ENCODE data around the gene SRBD1.
A peak's percentile ranks its signal among the peaks of the same experiment; 100 is the strongest.

The SRBD1 gene

DNA sequence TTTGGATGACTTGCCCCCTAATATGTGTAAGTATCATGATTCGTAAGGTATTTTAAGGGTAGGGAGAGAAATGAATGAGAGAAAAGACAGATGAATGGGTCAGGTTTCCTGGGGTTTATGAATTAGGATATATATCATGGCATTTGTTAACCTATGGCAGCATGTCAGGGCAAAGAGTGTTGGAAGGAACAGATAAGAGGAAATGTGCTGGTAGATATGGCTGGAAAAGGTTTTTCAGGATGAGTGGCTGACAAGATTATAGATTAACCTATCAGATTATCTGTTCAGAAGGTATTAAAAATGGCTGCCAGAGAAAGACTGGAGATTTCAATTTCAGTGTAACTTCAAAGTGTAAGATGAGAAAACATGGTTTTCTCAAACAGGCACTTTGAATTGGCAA lies 67.8 kb downstream of the SRBD1 start:
- DNase-seq: no peak

DNA sequence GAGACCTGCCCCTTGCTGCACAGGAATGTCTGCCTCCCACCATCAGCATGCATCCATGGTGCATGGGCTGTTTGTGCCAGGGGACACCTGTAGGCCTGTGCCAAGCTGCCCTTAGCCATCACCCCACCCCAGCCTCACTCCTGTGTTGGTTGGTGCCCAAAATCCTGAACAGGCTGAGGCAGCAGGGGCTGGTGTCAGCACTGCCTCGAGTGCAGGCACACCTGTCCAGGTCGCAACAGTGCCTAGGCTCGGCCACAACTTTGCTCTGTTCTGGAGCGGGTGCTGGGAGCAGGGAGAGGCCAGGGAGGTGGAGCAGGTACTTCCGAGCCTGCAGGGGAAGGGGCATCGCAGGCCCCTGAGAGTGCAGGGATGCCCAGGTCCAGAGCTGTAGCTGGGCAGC lies 69.1 kb downstream of the SRBD1 start:
- DNase-seq: no peak

DNA sequence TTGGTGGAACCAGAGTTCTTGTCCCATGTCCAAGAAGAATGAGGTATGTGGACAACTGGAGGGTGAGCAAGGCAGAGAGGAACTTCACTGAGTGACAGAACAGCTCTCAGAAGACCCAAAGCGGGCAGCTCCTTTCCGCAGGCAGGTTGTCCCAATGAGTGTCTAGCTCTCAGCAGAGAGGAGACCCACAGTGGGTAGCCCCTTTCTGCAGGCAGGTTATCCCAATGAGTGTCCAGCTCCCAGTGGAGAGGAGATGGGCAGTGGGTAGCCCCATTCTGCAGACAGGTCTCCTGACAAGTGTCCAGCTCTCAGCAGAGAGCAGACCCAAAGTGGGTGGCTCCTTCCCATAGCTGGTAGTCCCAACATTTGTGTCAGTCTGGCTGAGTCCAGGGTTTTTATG lies 69.6 kb downstream of the SRBD1 start:
- no peak for DNase-seq

DNA sequence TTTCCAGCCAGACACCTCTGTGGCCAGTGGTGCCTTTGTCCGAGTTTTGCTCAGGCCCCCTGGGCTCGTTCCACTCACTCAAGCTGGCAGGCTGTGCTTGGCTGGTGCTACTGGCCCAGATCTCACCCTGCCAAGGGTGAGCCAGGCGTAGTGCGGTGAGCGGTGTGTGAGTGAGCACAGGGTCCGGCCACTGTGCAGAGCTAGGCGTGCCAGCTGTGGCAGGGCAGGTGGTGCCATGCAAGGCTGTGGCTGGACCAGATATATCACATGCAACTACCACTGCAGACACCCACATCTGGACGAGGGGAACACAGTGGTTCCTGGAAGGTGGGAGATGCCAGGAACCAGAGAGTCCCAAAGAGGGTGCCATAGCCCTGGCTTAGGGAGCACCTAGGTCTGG lies 70.1 kb downstream of the SRBD1 start:
- DNase-seq: no peak

GRCh38 chr2:45533771-45534170 lies 77.3 kb downstream of the SRBD1 start:
- no peak for DNase-seq

GRCh38 chr2:45532181-45532580 lies 78.9 kb downstream of the SRBD1 start:
- DNase-seq: no peak

GRCh38 chr2:45524016-45524415 lies 87.1 kb downstream of the SRBD1 start:
- DNase-seq: no peak

DNA sequence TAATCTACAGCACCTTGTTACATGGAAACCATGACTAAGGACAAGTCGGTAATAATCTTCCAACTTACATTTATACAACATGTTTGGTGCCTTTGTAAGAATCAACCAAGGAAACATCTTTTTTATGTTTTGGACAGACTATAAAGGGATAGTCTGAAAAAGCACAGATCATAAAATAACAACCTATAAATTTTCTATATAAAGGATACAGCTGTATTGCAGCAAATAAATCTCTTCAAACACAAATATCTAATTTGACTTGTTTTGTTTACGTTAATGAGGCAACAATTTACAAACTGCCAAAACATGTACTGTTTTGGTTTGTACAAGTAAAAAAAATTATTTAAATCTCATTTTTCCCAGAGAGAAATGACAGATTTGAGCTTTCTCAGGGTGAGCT lies 92.5 kb downstream of the SRBD1 start:
- DNase-seq: no peak

DNA sequence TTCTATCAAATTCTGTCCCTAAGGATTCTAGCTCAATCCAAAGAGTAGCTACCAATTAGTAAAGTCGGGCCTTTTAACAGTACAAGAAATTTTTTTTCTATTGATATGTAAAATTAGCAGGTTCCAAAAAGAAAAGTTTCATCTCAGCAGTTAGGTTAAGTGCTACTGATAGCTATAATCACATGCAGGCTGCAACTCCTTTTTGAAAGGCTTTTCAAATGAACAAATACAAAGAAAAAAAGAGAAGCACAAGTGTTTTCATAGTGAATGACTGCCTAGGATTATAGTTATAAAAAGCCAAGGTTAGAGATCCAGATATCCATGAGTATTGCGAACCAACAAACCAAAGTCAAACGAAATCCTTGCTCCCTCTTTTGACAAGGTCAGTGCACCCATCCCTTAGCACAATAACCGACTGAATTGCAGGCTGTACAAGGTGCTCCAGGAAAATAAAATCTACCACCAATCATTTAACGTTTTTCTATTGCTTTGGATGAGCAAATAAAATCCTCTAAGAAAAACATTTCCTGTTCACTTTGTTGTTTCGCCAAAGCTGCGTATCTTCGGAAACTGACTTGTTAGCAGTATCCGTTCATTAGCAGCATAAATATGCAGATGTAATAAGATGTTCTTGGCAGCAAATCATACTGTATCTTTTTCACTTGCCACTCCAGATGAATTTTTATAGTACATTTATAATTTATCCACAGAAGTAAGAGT lies 100.2 kb downstream of the SRBD1 start:
- no peak for DNase-seq

- DNase-seq: no peak
These were observed 104.3 kb downstream of the SRBD1 start for GRCh38 chr2:45506756-45507155.

- DNase-seq: no peak
These were observed 105.9 kb downstream of the SRBD1 start for GRCh38 chr2:45505138-45505537.

DNA sequence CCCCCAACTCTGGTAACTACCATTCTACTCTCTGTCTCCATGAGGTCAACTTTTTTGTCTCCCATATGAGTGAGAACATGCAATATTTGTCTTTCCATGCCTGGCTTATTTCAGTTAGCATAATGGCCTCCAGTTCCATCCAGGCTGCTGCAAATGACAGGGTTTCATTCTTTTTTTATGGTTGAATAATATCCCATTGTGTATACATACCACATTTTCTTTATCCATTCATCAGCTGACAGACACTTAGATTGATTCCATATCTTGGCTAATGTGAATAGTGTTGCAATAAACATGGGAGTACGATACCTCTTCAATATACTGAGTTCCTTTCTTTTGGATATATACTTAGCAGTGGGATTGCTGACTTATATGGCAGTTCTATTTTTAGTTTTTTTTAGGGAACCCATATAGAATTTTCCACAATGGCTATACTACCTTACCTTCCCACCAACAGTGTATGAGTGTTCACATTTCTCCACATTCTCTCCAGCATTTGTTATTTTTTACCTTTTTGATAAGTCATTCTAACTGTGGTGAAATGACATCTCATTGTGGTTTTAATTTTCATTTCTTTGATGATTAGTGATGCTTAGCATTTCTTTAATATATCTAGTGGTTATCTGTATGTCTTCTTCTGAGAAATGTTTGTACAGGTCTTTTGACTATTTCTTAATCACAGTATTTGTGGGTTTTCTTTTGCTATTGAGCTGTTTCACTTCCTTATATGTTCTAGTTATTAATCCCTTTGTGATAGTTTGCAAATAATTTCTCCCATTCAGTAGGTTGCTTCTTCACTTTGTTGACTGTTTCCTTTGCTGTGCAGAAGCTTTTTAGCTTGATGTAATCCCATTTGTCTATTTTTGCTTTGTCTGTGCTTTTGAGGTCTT lies 112.2 kb downstream of the SRBD1 start:
- no peak for DNase-seq

DNA sequence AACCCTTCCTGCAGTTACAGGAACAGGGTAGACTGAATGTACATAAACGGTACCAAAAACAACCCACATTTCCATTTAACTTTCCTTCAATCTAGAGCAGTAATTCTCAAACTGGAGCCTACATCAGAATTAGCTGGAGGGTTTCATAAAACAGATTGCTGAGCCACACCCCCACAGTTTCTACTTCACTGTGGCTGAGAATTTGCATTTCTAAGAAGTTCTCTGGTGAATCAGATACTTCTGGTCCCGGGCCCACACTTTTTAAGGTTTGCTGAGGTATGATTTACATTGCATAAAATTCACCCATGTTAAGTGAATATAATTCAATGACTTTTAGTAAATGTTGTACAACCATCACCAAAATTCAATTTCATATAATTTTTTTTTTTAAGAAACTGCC lies 113.7 kb downstream of the SRBD1 start:
- peak; percentile 14 for DNase-seq

DNA sequence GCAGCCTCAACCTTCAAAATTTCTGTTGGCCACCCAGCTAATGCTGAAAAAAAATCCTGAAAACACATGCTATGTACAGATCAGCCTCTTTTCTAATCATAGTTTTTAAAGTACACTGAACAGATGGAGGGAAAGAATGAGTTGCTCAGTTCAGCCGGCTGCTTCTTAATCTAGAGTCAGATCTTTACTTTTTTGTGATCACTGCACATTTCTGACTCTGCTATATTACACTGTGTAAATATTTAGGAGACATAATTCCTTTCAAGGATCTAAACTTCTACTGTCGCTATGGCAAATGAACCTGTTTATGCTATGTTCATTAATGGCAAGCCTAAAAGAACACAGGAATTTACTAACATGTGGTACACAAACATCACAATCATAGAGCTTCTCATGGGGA lies 114.2 kb downstream of the SRBD1 start:
- DNase-seq: no peak

DNA sequence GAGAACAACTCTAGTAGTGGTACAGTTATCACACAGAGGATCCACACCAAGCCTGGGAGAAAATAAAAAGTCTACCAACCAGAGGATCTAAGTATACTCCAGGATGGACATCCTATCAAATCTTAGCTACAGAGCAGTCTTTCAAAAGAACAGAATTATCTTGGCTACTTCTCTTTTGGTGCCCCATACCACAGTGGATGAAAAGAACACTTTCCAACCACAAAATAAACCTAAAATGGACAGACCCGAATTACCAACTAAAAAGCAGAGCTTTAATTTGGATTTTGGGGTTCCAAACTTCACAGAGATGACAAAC lies 116.1 kb downstream of the SRBD1 start:
- no peak for DNase-seq

- peak; percentile 65 for DNase-seq
These were observed 116.6 kb downstream of the SRBD1 start for GRCh38 chr2:45494275-45494977.

DNA sequence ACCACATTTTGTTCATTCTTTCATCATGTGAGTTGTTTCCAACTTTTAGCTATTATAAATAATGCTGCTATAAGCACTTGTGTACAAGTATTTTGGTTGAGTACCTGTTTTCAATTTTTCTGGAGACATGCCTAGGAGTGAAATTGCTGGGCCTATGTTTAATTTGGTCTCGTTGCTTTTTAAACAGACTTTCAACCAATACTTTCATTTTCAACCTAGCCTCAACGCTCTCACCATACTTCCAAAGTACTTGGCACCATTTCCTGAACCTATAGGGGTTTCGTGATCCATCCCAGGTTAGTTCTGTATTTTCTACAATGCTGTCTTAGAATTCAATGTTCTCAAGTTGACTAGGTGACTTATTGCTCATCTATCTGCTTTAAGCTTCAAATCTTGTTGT lies 126.1 kb downstream of the SRBD1 start:
- no peak for DNase-seq

DNA sequence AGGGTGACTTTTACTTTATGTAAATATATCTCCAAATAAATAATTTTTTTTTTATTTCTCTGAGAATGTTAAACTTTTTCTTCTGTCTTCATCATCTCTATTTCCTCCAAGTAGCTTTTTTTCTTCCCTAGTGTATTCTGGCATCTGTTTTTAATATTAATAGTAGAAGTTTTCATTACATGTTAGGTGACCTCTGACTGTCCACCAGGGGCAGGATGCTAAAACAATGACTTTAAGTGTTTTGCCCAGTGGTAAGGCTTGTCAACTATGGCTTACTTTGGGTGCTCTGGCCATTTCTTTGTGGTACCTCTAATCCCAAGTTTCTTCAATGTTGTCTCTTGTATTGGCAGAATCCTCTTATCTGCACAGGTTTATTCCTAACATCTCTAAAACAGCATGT lies 127.1 kb downstream of the SRBD1 start:
- peak; percentile 20 for DNase-seq

DNA sequence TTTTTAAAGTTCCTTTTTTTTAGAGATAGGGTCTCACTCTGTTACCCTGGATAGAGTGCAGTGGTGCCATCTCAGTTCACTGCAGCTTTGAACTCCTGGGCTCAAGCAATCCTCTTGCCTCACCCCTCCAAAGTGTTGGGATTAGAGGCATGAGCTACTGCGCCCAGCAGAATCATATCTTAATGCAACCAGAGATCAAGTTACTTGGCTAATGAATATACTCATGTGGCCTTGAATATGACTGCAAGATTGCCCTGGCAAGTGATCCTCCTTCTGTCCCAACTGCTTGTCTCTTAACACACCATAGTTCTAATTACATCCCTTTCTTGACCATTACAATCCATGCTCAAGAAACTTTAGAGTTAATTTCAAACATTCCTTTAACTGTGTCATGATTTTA lies 133.5 kb downstream of the SRBD1 start:
- DNase-seq: no peak

DNA sequence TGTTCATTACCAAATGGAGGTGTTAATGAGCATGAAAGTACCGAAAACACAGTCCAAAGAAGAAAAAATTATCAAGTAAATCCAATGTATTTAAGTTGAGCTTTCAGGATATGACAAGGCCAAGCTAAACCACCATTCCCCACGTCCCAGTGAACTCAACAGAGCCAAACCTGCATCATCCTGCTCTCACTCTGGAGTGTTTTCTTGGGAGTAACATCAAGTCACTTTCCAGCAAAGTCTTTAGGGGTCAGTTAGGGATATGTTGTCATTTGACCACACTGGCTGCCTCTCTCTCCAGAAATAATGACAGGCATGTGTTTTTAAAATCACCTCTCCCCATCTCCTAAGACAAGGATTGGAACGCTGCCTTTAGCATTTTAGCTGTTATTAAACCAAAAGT lies 140.5 kb downstream of the SRBD1 start:
- DNase-seq: no peak

DNA sequence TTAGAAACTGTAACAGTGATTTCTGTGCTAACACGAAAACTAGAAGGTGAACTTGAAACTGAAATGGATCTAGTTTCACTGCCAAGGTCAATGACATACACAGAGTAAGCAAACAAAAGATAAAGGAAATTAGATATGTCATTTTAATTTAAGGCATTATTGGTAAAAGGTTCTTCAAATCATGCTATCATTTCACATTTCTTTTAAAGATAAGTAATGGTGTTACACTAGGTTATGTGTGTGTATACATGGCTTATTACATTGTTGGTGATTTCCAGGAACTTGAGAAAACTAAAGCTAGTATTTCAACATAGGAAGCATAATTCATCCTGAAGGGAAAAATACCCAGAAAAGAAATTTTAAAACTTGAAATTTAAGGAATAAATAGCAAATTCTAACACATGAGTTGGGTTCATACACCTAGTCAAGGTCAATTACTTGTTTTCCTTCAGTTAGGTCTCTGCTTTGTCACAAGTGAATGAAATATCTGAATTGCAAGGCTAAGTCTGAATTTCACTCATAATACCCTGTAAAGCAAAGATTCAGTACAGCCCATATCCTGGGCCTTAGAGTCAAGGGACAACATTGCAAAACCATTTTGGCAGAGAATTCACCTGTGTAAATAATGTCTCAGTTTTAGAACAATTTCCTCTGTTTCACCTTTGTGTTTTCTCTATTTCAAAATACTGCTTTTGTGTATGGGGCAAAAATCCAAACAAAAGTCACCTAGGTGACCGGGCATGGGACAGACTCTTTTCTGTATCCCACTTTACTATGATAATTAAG lies 141.6 kb downstream of the SRBD1 start:
- no peak for DNase-seq

GRCh38 chr2:45468279-45468678 lies 142.8 kb downstream of the SRBD1 start:
- no peak for DNase-seq

DNA sequence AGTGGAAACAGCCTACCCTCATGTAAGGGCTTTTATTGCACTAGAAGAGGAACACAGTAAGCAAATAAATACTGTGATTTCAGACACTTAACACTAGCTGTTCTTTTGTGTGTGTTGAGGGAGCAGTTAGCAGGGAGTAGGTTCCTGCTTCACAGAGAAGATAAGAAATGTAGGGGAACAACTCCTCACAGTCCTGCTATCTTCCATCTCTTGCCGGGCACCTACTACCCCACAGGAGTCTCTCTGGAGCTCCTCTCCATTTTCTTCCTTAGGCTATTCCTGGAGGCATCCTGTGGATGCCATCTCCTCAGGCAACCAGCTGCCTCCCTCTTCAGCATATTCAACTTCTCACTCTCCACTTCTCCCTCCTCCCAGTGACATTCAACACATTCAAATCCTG lies 145.0 kb downstream of the SRBD1 start:
- no peak for DNase-seq
